Prostate gland (tissue), 2 donors: ENCODE results near the gene PPP1R3A.

Experiments
- POLR2AphosphoS5 ChIP-seq: sonication (generic); formaldehyde crosslinking; IDR thresholded peaks from one replicate; pipeline ENCODE4 v1.6.1; 2017; ENCODE audit warnings: antibody characterized with exemption
- TF ChIP-seq, protein P1 (sequence below), 4 experiments: fragments of 200-600 bp in 2 of 4; fragments of 450-650 bp in 2 of 4; sonication (generic) in 2 of 4; IDR thresholded peaks; 1 replicate in 3 of 4; 2 replicates in 1 of 4; pipeline ENCODE4 v1.5.1; 2016 to 2019; ENCODE audit warnings: antibody characterized with exemption in 4 of 4, mild to moderate bottlenecking in 2 of 4, moderate library complexity in 2 of 4

DNA sequence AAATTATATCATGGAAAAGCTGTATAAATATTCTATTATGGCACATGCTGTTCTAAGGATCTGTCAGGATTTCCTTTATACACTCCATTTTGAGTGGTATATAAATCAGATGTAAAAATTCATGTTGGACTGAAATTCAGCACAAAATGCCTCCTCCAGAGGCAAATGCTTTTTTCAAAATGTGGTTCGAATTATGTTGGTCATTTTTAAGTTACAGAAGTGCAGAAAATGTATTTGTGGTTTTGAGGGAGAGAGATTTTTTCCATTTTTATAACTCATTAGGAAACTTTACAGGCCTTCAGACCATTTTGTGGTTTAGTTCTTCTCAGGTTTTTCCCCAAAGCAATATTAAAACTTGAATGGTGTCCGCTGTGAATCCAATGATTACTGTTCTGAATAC is 2.9 kb downstream of the PPP1R3A start:
- TF ChIP-seq, protein P1, sequence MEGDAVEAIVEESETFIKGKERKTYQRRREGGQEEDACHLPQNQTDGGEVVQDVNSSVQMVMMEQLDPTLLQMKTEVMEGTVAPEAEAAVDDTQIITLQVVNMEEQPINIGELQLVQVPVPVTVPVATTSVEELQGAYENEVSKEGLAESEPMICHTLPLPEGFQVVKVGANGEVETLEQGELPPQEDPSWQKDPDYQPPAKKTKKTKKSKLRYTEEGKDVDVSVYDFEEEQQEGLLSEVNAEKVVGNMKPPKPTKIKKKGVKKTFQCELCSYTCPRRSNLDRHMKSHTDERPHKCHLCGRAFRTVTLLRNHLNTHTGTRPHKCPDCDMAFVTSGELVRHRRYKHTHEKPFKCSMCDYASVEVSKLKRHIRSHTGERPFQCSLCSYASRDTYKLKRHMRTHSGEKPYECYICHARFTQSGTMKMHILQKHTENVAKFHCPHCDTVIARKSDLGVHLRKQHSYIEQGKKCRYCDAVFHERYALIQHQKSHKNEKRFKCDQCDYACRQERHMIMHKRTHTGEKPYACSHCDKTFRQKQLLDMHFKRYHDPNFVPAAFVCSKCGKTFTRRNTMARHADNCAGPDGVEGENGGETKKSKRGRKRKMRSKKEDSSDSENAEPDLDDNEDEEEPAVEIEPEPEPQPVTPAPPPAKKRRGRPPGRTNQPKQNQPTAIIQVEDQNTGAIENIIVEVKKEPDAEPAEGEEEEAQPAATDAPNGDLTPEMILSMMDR (IDR thresholded peaks at IDR 0.05) = no peak
- no peak for TF ChIP-seq POLR2AphosphoS5
